A673 (cell line): ENCODE measurements around the gene ILF3.

Source experiments
- EZH2 ChIP-seq: fragments of 200-600 bp; sonication (generic); IDR thresholded peaks from 2 replicates; pipeline ENCODE4 v1.6.1; 2017; ENCODE audit warnings: borderline replicate concordance, low read depth, mild to moderate bottlenecking, mixed read lengths, antibody characterized with exemption, low read length; ENCODE audit not compliant: poor library complexity, severe bottlenecking
- TF ChIP-seq, protein P1 (sequence below): fragments of 300-800, 200-600 bp; sonication (generic); conservative IDR thresholded peaks from 2 replicates; pipeline ENCODE4 v1.5.1; 2017; ENCODE audit warnings: low read depth, mild to moderate bottlenecking, antibody characterized with exemption, low read length, moderate library complexity, mixed read lengths

DNA sequence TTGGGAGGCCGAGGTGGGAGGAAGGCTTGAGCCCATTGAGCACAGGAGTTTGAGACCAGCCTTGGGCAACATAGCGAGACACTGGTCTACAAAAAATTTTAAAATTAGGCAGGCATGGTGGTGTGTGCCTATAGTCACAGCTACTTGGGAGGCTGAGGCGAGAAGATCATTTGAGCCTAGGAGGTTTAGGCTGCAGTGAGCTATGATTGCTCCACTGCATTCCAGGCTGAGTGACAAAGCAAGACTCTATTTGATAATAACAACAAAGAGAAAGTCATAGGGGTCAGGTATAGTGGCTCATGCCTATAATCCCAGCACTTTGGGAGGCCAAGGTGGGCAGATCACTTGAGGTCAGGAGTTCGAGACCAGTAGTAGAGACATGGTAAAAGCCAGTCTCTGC is 33.4 kb upstream of the ILF3 start:
- TF ChIP-seq, protein P1, sequence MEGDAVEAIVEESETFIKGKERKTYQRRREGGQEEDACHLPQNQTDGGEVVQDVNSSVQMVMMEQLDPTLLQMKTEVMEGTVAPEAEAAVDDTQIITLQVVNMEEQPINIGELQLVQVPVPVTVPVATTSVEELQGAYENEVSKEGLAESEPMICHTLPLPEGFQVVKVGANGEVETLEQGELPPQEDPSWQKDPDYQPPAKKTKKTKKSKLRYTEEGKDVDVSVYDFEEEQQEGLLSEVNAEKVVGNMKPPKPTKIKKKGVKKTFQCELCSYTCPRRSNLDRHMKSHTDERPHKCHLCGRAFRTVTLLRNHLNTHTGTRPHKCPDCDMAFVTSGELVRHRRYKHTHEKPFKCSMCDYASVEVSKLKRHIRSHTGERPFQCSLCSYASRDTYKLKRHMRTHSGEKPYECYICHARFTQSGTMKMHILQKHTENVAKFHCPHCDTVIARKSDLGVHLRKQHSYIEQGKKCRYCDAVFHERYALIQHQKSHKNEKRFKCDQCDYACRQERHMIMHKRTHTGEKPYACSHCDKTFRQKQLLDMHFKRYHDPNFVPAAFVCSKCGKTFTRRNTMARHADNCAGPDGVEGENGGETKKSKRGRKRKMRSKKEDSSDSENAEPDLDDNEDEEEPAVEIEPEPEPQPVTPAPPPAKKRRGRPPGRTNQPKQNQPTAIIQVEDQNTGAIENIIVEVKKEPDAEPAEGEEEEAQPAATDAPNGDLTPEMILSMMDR, result no peak
- no peak for TF ChIP-seq EZH2
